A673 (cell line): ENCODE measurements around the gene UTF1. TPM values are rescaled to one million over a fixed set of nuclear protein-coding genes. Genes with fewer than 3 reads are reported as not detected.
"Not testable (repeated sequence)": the region's sequence is repeated elsewhere in the genome, so short reads cannot be mapped to it uniquely, and the experiment has no call there.

ENCODE experiments used
- BruUV-seq: library from RNA; stranded (reverse); fragments of 400-500 nt; replicated peaks from 2 replicates; lab custom pipeline; 2021; lab: Mats Ljungman, UMichigan
- CTCF ChIA-PET: fragments of 300-600 bp; sonication (Branson Sonifier 250); formaldehyde crosslinking; loops from one replicate; lab custom pipeline; 2022; ENCODE audit warnings: antibody characterized with exemption; lab: Charles Lee
- POLR2A ChIA-PET: fragments of 300-600 bp; sonication (Branson Sonifier 250); formaldehyde crosslinking; loops from one replicate; lab custom pipeline; 2022; ENCODE audit warnings: antibody characterized with exemption; ENCODE audit not compliant: low non-redundant PET; lab: Charles Lee
- DNase-seq: peaks from one replicate; pipeline ENCODE4 v3.0.0-alpha.2; 2015; ENCODE audit warnings: low spot score
- H3K27ac ChIP-seq: fragments of 200-600 bp; sonication (generic); 2 replicates; pipeline ENCODE4 v1.5.1; 2016; ENCODE audit warnings: mixed run types, low read depth, mild to moderate bottlenecking, mixed read lengths, antibody characterized with exemption, low read length; ENCODE audit not compliant: poor library complexity, severe bottlenecking
- H3K27me3 ChIP-seq: fragments of 200-600 bp; sonication (generic); replicated peaks from 2 replicates; pipeline ENCODE4 v1.6.1; 2017; ENCODE audit warnings: mixed run types, low read depth, mild to moderate bottlenecking, mixed read lengths, antibody characterized with exemption, low read length; ENCODE audit not compliant: insufficient read depth, poor library complexity
- H3K36me3 ChIP-seq: fragments of 200-600 bp; sonication (generic); 2 replicates; pipeline ENCODE4 v1.6.1; 2016; ENCODE audit warnings: mixed run types, mild to moderate bottlenecking, mixed read lengths, antibody characterized with exemption, low read length; ENCODE audit not compliant: insufficient read depth, poor library complexity, severe bottlenecking
- H3K4me1 ChIP-seq: fragments of 200-600 bp; sonication (generic); 2 replicates; pipeline ENCODE4 v1.6.1; 2017; ENCODE audit warnings: mixed run types, mild to moderate bottlenecking, mixed read lengths, antibody characterized with exemption, low read length; ENCODE audit not compliant: insufficient read depth, poor library complexity, severe bottlenecking
- H3K4me3 ChIP-seq: fragments of 200-600 bp; sonication (generic); 2 replicates; pipeline ENCODE4 v1.5.1; 2016; ENCODE audit warnings: low read depth, mixed run types, mild to moderate bottlenecking, mixed read lengths, low read length; ENCODE audit not compliant: poor library complexity, severe bottlenecking
- H3K9me3 ChIP-seq: fragments of 200-600 bp; sonication (generic); 2 replicates; pipeline ENCODE4 v1.6.1; 2016; ENCODE audit warnings: mixed run types, low read depth, mild to moderate bottlenecking, mixed read lengths, antibody characterized with exemption, low read length; ENCODE audit not compliant: poor library complexity, severe bottlenecking
- EZH2 ChIP-seq: fragments of 200-600 bp; sonication (generic); IDR thresholded peaks from 2 replicates; pipeline ENCODE4 v1.6.1; 2017; ENCODE audit warnings: borderline replicate concordance, low read depth, mild to moderate bottlenecking, mixed read lengths, antibody characterized with exemption, low read length; ENCODE audit not compliant: poor library complexity, severe bottlenecking
- intact Hi-C: fragments of 100-400 bp; cut with micrococcal nuclease; formaldehyde crosslinking; loops from one replicate; pipeline ENCODE4 v1.10.0; 2022; ENCODE audit not compliant: unreplicated experiment
- total RNA-seq: library from RNA; stranded (reverse); gene quantifications from 2 replicates; pipeline ENCODE4 v1.2.3, GENCODE V29; 2021
- TF ChIP-seq, protein P1 (sequence below): fragments of 300-800, 200-600 bp; sonication (generic); conservative IDR thresholded peaks from 2 replicates; pipeline ENCODE4 v1.5.1; 2017; ENCODE audit warnings: low read depth, mild to moderate bottlenecking, antibody characterized with exemption, low read length, moderate library complexity, mixed read lengths

The UTF1 gene
- total RNA-seq, 1 experiment from 2014 or later, result not detected

DNA sequence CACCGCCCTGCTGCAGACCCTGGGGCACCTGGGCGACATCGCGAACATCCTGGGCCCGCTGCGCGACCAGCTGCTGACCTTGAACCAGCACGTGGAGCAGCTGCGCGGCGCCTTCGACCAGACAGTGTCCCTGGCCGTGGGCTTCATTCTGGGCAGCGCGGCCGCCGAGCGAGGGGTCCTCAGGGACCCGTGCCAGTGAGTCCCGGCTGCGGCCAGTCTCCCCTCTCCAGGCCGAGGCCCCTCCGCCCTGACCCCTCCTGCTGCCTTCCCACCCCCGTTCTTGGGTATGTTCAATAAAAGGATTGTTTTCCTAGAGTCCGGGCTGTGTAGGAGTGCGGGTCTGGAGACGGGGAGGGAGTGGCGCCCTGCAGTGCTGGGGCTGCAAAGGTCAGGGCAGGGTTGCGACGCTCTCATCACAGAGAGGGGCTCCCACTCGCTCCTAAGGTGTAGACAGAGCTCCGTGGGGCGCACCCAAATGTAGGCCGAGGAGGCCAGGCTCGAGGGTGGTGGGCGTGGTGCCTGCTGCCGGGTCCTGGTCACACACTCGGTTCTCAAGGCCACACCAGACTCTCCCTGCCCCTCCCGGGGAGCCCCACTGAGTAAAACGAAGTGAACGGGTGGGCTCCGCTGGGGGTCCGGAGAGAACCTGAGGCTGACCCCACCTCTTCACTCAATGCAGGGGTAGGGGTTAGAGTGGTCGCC, 1.4 kb downstream of the UTF1 start:
- H3K36me3 ChIP-seq, result no peaks in the 10 kb centered on the region
- POLR2A ChIA-PET, result no interaction called here
- intact Hi-C loops, result no loop called here
- H3K9me3 ChIP-seq, result no peaks in the 10 kb centered on the region
- CTCF ChIA-PET, result no interaction called here
- TF ChIP-seq, protein P1, sequence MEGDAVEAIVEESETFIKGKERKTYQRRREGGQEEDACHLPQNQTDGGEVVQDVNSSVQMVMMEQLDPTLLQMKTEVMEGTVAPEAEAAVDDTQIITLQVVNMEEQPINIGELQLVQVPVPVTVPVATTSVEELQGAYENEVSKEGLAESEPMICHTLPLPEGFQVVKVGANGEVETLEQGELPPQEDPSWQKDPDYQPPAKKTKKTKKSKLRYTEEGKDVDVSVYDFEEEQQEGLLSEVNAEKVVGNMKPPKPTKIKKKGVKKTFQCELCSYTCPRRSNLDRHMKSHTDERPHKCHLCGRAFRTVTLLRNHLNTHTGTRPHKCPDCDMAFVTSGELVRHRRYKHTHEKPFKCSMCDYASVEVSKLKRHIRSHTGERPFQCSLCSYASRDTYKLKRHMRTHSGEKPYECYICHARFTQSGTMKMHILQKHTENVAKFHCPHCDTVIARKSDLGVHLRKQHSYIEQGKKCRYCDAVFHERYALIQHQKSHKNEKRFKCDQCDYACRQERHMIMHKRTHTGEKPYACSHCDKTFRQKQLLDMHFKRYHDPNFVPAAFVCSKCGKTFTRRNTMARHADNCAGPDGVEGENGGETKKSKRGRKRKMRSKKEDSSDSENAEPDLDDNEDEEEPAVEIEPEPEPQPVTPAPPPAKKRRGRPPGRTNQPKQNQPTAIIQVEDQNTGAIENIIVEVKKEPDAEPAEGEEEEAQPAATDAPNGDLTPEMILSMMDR, result no peak
- TF ChIP-seq EZH2, result peak; percentile 48
- H3K27ac ChIP-seq, result no peak overlapping the region
- no peak for DNase-seq
- no peak overlapping the region for H3K4me3 ChIP-seq
- H3K27me3 ChIP-seq, result peaks cover 92% of the 10 kb centered on the region
- no peaks in the 10 kb centered on the region for H3K4me1 ChIP-seq
- BruUV-seq, result no TSS peak

DNA sequence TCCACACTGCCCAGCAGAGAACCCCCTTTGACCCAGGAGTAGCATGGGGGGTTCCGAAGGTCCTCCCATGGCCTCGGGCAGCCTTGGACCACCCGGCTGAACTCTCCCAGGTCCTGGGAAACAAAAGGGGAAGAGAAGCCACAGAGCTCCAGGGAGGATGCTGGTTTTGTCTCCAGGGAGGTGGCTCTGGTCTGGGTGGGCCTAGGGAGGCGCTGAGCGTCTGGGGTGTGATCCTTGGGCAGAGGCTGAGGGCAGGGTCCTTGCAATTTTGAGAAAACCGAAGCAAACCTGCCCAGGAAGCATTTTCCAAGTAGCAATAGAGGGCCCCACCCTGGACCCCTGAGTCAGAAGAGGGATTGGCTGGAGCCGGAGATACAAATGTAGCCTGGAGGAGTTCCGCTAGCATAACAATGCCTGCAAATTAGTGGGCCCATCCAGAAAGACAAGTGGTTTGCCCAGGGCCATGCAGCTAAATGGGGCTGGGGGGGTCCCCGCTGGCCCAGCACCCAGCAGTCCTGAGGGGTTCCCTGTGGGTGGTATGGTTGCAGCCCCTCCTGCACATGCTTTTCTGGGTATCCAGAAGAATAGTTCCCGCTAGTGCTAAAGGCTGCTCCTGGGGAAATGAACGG, 2.0 kb downstream of the UTF1 start:
- no peak for DNase-seq
- no peaks in the 10 kb centered on the region for H3K9me3 ChIP-seq
- intact Hi-C loops, result no loop called here
- no peak overlapping the region for H3K4me3 ChIP-seq
- TF ChIP-seq, protein P1, result no peak
- no peak for TF ChIP-seq EZH2
- H3K27ac ChIP-seq, result no peak overlapping the region
- CTCF ChIA-PET, result no interaction called here
- H3K27me3 ChIP-seq, result peaks cover 92% of the 10 kb centered on the region
- no peaks in the 10 kb centered on the region for H3K4me1 ChIP-seq
- POLR2A ChIA-PET, result no interaction called here
- no peaks in the 10 kb centered on the region for H3K36me3 ChIP-seq
- no TSS peak for BruUV-seq

DNA sequence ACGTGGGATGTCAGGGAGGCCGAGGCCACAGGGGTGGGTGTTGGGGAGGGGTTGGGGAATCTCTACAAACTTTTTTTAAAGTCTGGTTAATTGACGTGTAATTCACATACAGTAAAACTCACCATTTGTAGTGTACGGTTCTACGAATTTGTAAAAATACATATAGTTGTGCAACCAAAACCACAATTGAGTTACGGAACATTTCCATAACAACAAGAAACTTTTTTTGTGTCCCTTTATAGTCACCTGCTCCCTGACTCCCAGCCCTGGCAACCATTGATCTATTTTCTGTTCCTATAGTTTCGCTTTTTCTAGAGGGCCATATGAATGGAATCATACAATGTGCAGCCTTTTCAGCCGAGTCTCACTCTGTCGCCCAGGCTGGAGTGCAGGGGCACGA, 4.8 kb downstream of the UTF1 start:
- intact Hi-C loops, H3K4me3 ChIP-seq, POLR2A ChIA-PET, H3K9me3 ChIP-seq, DNase-seq, H3K36me3 ChIP-seq, H3K27ac ChIP-seq, H3K4me1 ChIP-seq, BruUV-seq: not testable (repeated sequence)
- H3K27me3 ChIP-seq, result peaks cover 95% of the 10 kb centered on the region
- CTCF ChIA-PET, result interaction anchor here (0.5 kb wide), 1 partner anchor 10 kb away, joined by 3 read pairs; no protein-coding TSS in a partner anchor
